Breast epithelium (tissue), 3 donors: ENCODE results near the gene SH2D3C.

Experiments used
- CTCF ChIP-seq, 3 donors: fragments of 450-650 bp; IDR thresholded peaks; one replicate each; pipeline ENCODE4 v1.5.1; 2016 to 2017; ENCODE audit warnings: antibody characterized with exemption in 3 of 3, mild to moderate bottlenecking in 3 of 3, moderate library complexity in 3 of 3
- POLR2A ChIP-seq: fragments of 450-650 bp; IDR thresholded peaks from one replicate; pipeline ENCODE4 v1.6.1; 2016; ENCODE audit warnings: antibody characterized with exemption, mild to moderate bottlenecking, moderate library complexity

GRCh38 chr9:127780126-127780885 lies 1.8 kb upstream of the SH2D3C start:
- TF ChIP-seq POLR2A (no peak), CTCF (IDR thresholded peaks at IDR 0.05) (no peak)
